OCI-LY7 (cell line): ENCODE data around the gene GPRIN3. TPM values are rescaled to one million over a fixed set of nuclear protein-coding genes. Genes with fewer than 3 reads are reported as not detected.
"Not testable (repeated sequence)": the region's sequence is repeated elsewhere in the genome, so short reads cannot be mapped to it uniquely, and the experiment has no call there.

Source experiments
- BruUV-seq: library from RNA; stranded (reverse); fragments of 400-500 nt; replicated peaks from 2 replicates; lab custom pipeline; 2021; lab: Mats Ljungman, UMichigan
- CTCF ChIA-PET: fragments of 300-600 bp; sonication (Branson Sonifier 250); formaldehyde crosslinking; loops from one replicate; lab custom pipeline; 2022; ENCODE audit warnings: antibody characterized with exemption; ENCODE audit not compliant: unreplicated experiment; lab: Charles Lee
- POLR2A ChIA-PET: fragments of 300-600 bp; sonication (Branson Sonifier 250); formaldehyde crosslinking; loops from one replicate; lab custom pipeline; 2022; ENCODE audit warnings: antibody characterized with exemption; lab: Charles Lee
- DNase-seq: peaks from one replicate; pipeline ENCODE4 v3.0.0-alpha.2; 2015; ENCODE audit warnings: low spot score
- H2AFZ ChIP-seq: fragments of 200-600 bp; sonication (generic), shearing (Covaris generic); 2 replicates; pipeline ENCODE4 v1.6.1; 2014; ENCODE audit warnings: mild to moderate bottlenecking, antibody characterized with exemption, low read length, moderate library complexity
- H3K27ac ChIP-seq: fragments of 200-600 bp; sonication (generic); 2 replicates; pipeline ENCODE4 v1.5.1; 2014; ENCODE audit warnings: mixed run types, low read depth, mild to moderate bottlenecking, moderate library complexity, low read length, inconsistent platforms; ENCODE audit not compliant: poor library complexity, severe bottlenecking
- H3K36me3 ChIP-seq: fragments of 200-600 bp; sonication (generic); 2 replicates; pipeline ENCODE4 v1.6.1; 2014; ENCODE audit warnings: mild to moderate bottlenecking, antibody characterized with exemption, low read length, moderate library complexity, mixed read lengths; ENCODE audit not compliant: insufficient read depth
- H3K4me1 ChIP-seq: fragments of 200-600 bp; sonication (generic); 2 replicates; pipeline ENCODE4 v1.5.1; 2014; ENCODE audit warnings: mild to moderate bottlenecking, low read length; ENCODE audit not compliant: insufficient read depth, poor library complexity, severe bottlenecking
- H3K4me2 ChIP-seq: fragments of 200-600 bp; sonication (generic); 2 replicates; pipeline ENCODE4 v1.6.1; 2014; ENCODE audit warnings: mild to moderate bottlenecking, low read length
- H3K4me3 ChIP-seq: fragments of 200-600 bp; sonication (generic); 2 replicates; pipeline ENCODE4 v1.5.1; 2014; ENCODE audit warnings: mild to moderate bottlenecking, low read depth, low read length; ENCODE audit not compliant: poor library complexity, severe bottlenecking
- H3K79me2 ChIP-seq: fragments of 200-600 bp; sonication (generic); 2 replicates; pipeline ENCODE4 v1.6.1; 2016; ENCODE audit warnings: low read depth, mild to moderate bottlenecking, low read length, moderate library complexity, mixed read lengths; ENCODE audit not compliant: insufficient read depth
- H3K9me2 ChIP-seq: fragments of 200-600 bp; sonication (generic); 2 replicates; pipeline ENCODE4 v1.6.1; 2016; ENCODE audit warnings: mild to moderate bottlenecking, low read length, mixed read lengths; ENCODE audit not compliant: insufficient read depth
- H3K9me3 ChIP-seq: fragments of 200-600 bp; sonication (generic); 2 replicates; pipeline ENCODE4 v1.6.1; 2014; ENCODE audit warnings: mild to moderate bottlenecking, mixed run types, low read length, mixed read lengths
- H4K20me1 ChIP-seq: fragments of 200-600 bp; sonication (generic); 2 replicates; pipeline ENCODE4 v1.6.1; 2014; ENCODE audit warnings: mild to moderate bottlenecking, antibody characterized with exemption, low read length, moderate library complexity, mixed read lengths; ENCODE audit not compliant: insufficient read depth
- EZH2phosphoT487 ChIP-seq: fragments of 200-600 bp; sonication (generic); IDR thresholded peaks from 2 replicates; pipeline ENCODE4 v1.6.1; 2018; ENCODE audit warnings: low read depth, borderline replicate concordance, mild to moderate bottlenecking, mixed run types, antibody characterized with exemption, low read length, moderate library complexity, mixed read lengths
- intact Hi-C: fragments of 100-400 bp; cut with micrococcal nuclease; formaldehyde crosslinking; loops from one replicate; pipeline ENCODE4 v1.10.0; 2022; ENCODE audit not compliant: unreplicated experiment
- total RNA-seq, 2 experiments: library from RNA; depleted of rRNA in 1 of 2; stranded (reverse); fragments of >200 nt in 1 of 2; shearing (Covaris generic) in 1 of 2; gene quantifications; 2 replicates each; pipeline ENCODE4 v1.2.3, GENCODE V29; 2014 to 2022
- TF ChIP-seq, protein P1 (sequence below): fragments of 200-600 bp; sonication (generic); conservative IDR thresholded peaks from 2 replicates; pipeline ENCODE4 v1.5.1; 2014; ENCODE audit warnings: mild to moderate bottlenecking, antibody characterized with exemption, low read length, moderate library complexity, mixed read lengths

The GPRIN3 gene
- total RNA-seq, 2 experiments from 2014 or later = 4.6 to 9.3 TPM

DNA sequence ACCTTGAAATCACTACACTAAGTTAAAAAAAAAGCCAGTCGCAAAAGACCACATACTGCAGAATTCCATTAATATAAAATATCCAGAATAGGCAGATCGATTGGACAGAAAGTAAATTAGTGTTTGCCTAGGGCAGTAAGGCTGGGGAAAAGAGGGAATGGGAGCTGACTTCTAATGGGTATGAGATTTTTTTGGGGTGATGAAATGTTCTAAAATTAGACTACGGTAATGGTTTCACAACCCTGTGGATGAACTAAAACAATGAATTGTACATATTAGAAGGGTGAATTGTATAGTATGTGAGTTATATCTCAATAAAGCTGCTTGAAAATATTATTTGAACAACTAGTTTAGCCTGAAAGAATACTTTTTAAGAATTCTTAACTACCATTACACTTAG lies 6.7 kb upstream of the GPRIN3 start:
- no peak overlapping the region for H3K27ac ChIP-seq
- CTCF ChIA-PET = no interaction called here
- H4K20me1 ChIP-seq = no peaks in the 10 kb centered on the region
- DNase-seq = no peak
- H3K9me2 ChIP-seq = no peaks in the 10 kb centered on the region
- H3K4me2 ChIP-seq = peak overlapping the region; percentile 36; the same call in 1 of the 2 replicates
- H3K9me3 ChIP-seq = no peaks in the 10 kb centered on the region
- peaks cover 50% of the 10 kb centered on the region for H3K4me1 ChIP-seq
- TF ChIP-seq, protein P1, sequence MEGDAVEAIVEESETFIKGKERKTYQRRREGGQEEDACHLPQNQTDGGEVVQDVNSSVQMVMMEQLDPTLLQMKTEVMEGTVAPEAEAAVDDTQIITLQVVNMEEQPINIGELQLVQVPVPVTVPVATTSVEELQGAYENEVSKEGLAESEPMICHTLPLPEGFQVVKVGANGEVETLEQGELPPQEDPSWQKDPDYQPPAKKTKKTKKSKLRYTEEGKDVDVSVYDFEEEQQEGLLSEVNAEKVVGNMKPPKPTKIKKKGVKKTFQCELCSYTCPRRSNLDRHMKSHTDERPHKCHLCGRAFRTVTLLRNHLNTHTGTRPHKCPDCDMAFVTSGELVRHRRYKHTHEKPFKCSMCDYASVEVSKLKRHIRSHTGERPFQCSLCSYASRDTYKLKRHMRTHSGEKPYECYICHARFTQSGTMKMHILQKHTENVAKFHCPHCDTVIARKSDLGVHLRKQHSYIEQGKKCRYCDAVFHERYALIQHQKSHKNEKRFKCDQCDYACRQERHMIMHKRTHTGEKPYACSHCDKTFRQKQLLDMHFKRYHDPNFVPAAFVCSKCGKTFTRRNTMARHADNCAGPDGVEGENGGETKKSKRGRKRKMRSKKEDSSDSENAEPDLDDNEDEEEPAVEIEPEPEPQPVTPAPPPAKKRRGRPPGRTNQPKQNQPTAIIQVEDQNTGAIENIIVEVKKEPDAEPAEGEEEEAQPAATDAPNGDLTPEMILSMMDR = no peak
- TF ChIP-seq EZH2phosphoT487 = no peak
- no TSS peak for BruUV-seq
- H3K36me3 ChIP-seq = no peaks in the 10 kb centered on the region
- H3K79me2 ChIP-seq = no peaks in the 10 kb centered on the region
- no peak overlapping the region for H3K4me3 ChIP-seq
- POLR2A ChIA-PET = interaction anchor here (0.6 to 1.4 kb wide), 3 partner anchors 9 to 784 kb away, joined by 3 to 6 read pairs (median 5); no protein-coding TSS in a partner anchor
- no peak overlapping the region for H2AFZ ChIP-seq
- intact Hi-C loops = no loop called here

DNA sequence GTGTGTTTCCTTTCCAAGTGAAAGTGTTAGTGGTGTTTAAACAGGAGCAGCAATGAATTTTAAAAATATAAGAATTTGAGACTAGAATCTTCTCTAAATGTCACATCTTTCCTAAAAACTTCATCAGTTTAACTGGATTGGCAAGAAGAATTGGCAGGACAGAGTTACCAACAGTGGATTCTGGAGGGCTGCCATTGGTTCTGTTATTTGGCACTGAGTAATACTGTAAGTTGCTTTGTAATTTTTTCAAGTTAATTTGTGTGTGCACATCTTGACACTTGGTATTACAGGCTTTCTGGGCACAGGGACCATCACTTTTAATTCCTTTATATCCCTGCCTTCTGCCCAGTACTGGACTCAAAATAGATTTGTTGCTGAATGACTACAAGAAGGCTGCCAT lies 4.5 kb upstream of the GPRIN3 start:
- CTCF ChIA-PET = no interaction called here

DNA sequence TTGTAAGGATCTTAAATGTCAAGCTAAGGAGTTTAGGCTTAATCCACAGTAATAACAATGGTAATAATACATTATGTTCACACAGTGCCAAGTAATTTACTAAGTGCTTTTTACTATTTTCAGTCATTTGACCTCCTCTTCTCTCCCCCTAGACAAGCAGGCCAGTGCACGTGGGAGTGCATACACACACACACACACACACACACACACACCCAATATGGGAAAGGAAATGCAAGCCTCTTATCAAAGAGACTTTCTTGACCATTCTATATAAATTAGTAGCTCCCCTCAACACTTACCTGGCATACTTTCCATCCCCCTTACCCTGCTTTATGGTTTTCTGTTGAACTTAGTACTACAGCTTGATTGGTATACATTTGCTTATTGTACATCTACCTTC lies 3.8 kb upstream of the GPRIN3 start:
- Histone ChIP-seq H3K79me2 (peaks cover 4% of the 10 kb centered on the region; the same call in 1 of the 2 replicates), H3K4me3 (no peak overlapping the region), H3K9me3 (no peaks in the 10 kb centered on the region), H4K20me1 (no peaks in the 10 kb centered on the region), H3K36me3 (no peaks in the 10 kb centered on the region), H3K4me1 (peaks cover 35% of the 10 kb centered on the region), H3K9me2 (no peaks in the 10 kb centered on the region), H3K27ac (no peak overlapping the region), H3K4me2 (no peak overlapping the region), H2AFZ (no peak overlapping the region; the same call in 1 of the 2 replicates)
- BruUV-seq = no TSS peak
- no peak for DNase-seq
- CTCF ChIA-PET = no interaction called here
- no peak for TF ChIP-seq EZH2phosphoT487
- TF ChIP-seq, protein P1 = no peak
- intact Hi-C loops = no loop called here
- POLR2A ChIA-PET = interaction anchor here (0.6 to 3.9 kb wide), 6 partner anchors 10 to 266 kb away, joined by 3 to 38 read pairs (median 3); no protein-coding TSS in a partner anchor

More for the DNA sequence above, 4.5 kb upstream of the GPRIN3 start:
- H2AFZ ChIP-seq = no peak overlapping the region; the same call in 1 of the 2 replicates
- DNase-seq = no peak
- no peak overlapping the region for H3K4me3 ChIP-seq
- H3K9me2 ChIP-seq = no peaks in the 10 kb centered on the region
- H3K4me1 ChIP-seq = peaks cover 36% of the 10 kb centered on the region
- no peaks in the 10 kb centered on the region for H4K20me1 ChIP-seq
- no peak overlapping the region for H3K27ac ChIP-seq
- intact Hi-C loops = no loop called here
- H3K36me3 ChIP-seq = no peaks in the 10 kb centered on the region
- TF ChIP-seq EZH2phosphoT487 = no peak
- TF ChIP-seq, protein P1 = no peak
- no peaks in the 10 kb centered on the region; the same call in 1 of the 2 replicates for H3K79me2 ChIP-seq
- no TSS peak for BruUV-seq
- POLR2A ChIA-PET = interaction anchor here (0.6 to 3.9 kb wide), 4 partner anchors 10 to 69 kb away, joined by 3 to 38 read pairs (median 6); no protein-coding TSS in a partner anchor
- H3K4me2 ChIP-seq = no peak overlapping the region
- H3K9me3 ChIP-seq = no peaks in the 10 kb centered on the region

DNA sequence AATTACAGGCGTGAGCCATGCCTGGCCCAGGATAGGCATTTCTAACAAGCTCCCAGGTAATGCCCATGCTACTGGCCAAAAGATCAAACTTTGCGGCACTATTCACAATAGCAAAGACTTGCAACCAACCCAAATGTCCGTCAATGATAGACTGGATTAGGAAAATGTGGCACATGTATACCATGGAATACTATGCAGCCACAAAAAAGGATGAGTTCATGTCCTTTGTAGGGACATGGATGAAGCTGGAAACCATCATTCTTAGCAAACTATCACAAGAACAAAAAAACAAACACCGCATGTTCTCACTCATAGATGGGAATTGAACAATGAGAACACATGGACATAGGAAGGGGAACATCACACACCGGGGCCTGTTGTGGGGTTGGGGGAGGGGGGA lies 1.6 kb upstream of the GPRIN3 start:
- H3K4me3 ChIP-seq, H3K9me2 ChIP-seq, H3K27ac ChIP-seq, H3K36me3 ChIP-seq, BruUV-seq, H4K20me1 ChIP-seq, H3K4me2 ChIP-seq, CTCF ChIA-PET, H3K9me3 ChIP-seq, H2AFZ ChIP-seq, DNase-seq: not testable (repeated sequence)
- peaks cover 26% of the 10 kb centered on the region; the same call in 1 of the 2 replicates for H3K79me2 ChIP-seq
- POLR2A ChIA-PET = interaction anchor here (1.0 to 3.9 kb wide), 3 partner anchors 8 to 25 kb away, joined by 5 to 38 read pairs (median 12); no protein-coding TSS in a partner anchor
- intact Hi-C loops = loop anchor here (5.0 kb wide), 1 partner anchor 82 kb away; no protein-coding TSS in a partner anchor
- H3K4me1 ChIP-seq = peaks cover 34% of the 10 kb centered on the region
